ENCODE results near the gene CXorf38.

CXorf38 gene

GRCh38 chrX:40652664-40653063 lies 5.3 kb upstream of the CXorf38 start:
- DNase-seq (ENCODE audit: insufficient read length, low spot score) (no peak), FAIRE-seq (no peak)
- no peak for TF ChIP-seq POLR2A (IDR thresholded peaks at IDR 0.05; ENCODE audit: low read depth, low read length)

DNA sequence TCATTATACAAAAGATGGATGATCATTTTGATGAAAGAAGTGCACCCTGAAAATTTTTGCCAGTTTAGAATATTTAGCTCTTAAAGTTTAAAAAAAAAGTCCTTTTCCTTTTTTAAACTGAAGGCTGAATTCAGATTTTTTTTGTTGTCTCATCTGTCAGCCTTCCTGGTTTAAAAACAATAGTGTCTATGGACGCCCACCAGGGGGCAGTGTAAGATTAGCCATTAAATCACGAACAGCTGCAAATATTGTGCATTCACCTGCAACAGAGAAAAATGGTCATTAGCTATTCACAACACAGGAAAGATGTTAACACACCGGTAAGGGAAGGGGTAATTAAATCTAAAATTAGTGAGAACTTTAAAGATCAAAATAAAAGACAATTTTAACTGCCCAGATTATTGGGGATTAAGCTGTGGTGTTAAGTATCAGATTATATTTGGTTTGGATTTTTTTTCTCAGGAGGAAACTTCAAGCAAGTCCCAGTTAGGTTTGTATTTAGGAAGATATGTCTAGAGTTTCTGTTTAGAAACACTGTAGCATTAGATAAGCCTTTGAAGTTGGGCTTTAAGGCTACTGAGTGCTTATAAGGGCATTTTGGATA lies 4.4 kb upstream of the CXorf38 start:
- DNase-seq (ENCODE audit: insufficient read length, low spot score), result no peak
- no peak for FAIRE-seq
- TF ChIP-seq POLR2A (IDR thresholded peaks at IDR 0.05; ENCODE audit: low read depth, low read length), result no peak

DNA sequence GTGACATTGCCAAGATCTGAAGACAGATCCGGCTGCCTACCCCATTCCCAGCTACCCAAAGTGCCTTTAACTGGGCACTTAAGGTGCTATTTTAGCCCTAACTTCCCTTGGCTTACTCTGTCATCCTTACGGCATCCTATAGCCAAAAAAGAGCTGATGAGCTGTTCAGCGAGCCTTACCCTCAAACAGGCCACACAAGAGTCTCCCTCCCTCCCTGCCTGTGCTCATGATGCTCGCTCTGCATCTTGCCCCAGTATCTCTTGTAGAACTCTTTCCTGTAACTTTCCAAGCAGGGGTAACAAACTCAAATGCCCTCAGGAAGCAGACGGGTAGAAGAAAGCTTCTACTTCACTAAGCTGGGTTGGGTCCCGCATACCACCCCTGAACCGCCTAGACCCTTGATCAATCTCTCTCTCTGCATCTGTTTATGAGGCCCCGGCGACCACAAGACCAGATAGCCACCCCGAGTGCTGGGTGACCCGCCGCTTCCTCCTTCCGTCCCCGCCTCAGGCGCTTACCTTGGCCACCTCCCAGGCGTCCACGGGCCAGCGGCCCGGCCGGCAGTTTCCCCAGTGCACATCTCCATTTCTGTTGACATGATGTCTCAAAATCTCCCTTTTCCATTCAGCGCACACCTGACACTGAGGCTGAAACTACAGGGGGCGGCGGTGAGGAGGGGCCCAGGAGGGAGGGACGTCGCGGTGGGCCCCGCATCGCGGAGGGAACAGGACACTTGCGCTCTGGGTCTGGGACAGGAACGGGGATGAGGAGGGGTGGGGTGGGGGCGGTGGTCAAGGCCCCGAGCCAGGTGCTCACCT lies 663 bp downstream of the CXorf38 start:
- FAIRE-seq, result no peak
- TF ChIP-seq POLR2A (IDR thresholded peaks at IDR 0.05; ENCODE audit: low read depth, low read length), result no peak
- no peak for DNase-seq (ENCODE audit: insufficient read length, low spot score)

DNA sequence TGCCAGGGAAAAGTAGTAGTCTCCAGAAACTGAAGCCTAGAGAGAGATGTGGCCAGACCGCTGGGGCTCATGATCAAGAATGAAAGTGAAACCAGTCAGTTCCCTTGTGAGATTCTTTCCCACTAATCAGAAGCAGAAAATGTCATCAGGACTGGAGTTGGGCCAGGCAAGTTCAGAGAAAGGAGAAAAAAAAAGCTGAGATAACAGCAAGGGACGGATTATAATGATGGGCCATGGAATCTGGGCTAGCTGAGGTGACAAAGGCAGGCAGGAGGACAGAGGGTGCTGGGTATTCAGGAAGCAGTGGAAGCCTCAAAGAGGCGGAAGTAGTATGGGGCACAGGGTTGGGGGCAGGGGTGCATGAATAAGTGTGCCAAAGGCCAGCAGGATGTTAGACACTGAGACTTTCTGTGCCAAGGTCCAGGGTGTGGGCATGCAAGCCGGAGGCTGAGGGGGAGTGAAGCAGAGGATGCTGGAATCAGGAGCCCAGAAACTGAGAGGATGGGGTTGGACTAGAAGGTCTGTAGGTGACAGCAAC lies 2.5 kb downstream of the CXorf38 start:
- DNase-seq (ENCODE audit: insufficient read length, low spot score) (peak; percentile 6), FAIRE-seq (no peak)

DNA sequence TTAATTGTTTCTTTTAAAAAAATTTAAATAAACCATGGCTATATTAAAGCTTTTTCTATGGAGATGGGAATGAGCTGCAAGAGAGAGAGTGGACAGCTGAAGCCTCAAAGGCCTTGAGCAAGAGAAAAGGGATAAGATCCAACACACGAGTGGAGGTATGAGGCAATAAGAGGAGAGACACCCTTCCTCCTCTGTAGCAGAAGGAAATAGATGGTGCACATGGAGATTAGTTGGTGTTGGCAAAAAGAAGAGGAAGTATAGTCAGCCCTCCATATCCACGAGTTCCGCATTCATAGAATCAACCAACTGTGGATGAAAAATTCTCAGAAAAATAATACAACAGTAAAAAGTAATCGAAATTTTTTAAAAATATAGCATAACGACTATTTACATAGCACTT lies 3.2 kb downstream of the CXorf38 start:
- DNase-seq (ENCODE audit: insufficient read length, low spot score) (no peak), FAIRE-seq (no peak)
- no peak for TF ChIP-seq POLR2A (IDR thresholded peaks at IDR 0.05; ENCODE audit: low read depth, low read length)

More for the DNA sequence above, 2.5 kb downstream of the CXorf38 start:
- TF ChIP-seq POLR2A (IDR thresholded peaks at IDR 0.05; ENCODE audit: low read depth, low read length), result 0 out of 2 replicates have a peak, but pooled peaks have one; percentile 23

DNA sequence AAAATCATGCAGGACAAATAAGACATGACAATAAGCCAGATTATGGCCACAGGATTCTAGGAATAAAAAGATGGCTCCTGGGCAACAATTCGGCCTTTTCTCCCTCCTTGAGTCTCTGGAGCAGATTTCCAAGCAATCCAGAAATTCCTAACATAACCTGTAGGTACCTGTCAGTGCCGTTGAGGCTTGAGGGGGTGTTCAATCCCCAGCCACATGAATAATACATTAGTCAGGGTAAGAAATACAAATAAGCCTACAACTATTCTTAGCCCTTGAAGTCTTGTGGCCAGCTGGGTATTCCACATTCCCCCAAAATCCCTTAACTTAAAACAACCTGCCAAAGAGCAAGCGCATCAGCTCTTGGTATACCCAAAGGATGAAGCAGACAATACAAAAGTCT lies 9.7 kb downstream of the CXorf38 start:
- FAIRE-seq, result no peak
- TF ChIP-seq POLR2A (IDR thresholded peaks at IDR 0.05; ENCODE audit: low read depth, low read length), result no peak
- DNase-seq (ENCODE audit: insufficient read length, low spot score), result no peak

GRCh38 chrX:40632199-40632598 lies 15.2 kb downstream of the CXorf38 start:
- no peak for TF ChIP-seq POLR2A (IDR thresholded peaks at IDR 0.05; ENCODE audit: low read depth, low read length)
- DNase-seq (ENCODE audit: insufficient read length, low spot score), result no peak
- FAIRE-seq, result no peak

GRCh38 chrX:40628506-40628905 lies 18.9 kb downstream of the CXorf38 start:
- DNase-seq (ENCODE audit: insufficient read length, low spot score) (no peak), FAIRE-seq (no peak)
- TF ChIP-seq POLR2A (IDR thresholded peaks at IDR 0.05; ENCODE audit: low read depth, low read length), result no peak

DNA sequence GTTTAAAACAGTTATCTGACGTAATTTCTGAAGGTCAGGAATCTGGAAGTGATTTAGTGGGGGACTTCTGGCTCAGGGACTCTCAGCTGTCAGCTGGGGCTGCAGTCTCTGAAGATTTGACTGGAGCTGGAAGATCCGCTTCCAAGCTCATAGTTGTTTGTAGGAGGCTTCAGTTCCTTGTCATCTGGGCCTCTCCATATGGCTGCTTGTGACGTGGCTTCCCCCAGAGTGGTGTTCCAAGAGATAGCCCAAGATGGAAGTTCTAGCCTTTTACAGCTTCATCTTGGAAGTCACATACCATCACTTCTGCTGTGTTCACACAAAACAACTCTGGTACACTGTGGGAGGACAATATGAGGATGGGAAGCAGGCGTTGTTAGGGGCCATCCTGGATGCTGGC lies 22.1 kb downstream of the CXorf38 start:
- no peak for TF ChIP-seq POLR2A (IDR thresholded peaks at IDR 0.05; ENCODE audit: low read depth, low read length)
- FAIRE-seq (no peak), DNase-seq (ENCODE audit: insufficient read length, low spot score) (no peak)

DNA sequence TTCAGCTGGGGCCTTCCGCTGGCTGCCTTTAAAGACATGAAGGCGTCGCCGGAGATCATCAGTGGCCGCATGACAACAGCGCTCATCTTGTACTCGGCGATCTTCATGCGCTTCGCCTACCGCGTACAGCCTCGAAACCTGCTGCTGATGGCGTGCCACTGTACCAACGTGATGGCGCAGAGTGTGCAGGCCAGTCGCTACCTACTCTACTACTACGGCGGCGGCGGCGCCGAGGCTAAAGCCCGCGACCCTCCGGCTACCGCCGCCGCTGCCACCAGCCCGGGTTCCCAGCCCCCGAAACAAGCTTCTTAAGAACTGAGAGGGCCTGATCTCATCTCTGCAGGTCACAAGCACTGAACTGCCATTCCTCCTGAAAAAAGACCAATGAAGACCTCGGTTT lies 23.7 kb downstream of the CXorf38 start:
- DNase-seq (ENCODE audit: insufficient read length, low spot score) (no peak), FAIRE-seq (no peak)
- no peak for TF ChIP-seq POLR2A (IDR thresholded peaks at IDR 0.05; ENCODE audit: low read depth, low read length)

DNA sequence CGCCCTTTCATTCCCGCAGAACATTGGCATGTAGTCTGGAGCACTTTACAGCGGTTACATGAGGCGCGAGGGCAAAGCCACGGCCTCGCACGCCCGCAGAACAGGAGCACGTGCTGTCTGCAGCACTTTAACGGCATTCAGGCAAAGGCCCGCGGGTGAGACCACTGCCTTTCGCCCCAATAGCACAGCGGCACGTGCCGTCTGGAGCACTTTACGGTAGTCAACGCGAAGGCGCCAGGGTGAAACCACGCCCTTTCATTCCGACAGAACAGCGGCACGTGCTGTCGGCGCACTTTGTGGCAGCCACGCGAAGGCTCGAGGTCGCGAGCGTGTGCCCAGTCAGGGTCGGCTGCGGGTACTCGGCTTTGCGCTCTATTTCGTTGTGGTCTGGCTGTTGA lies 24.2 kb downstream of the CXorf38 start, which contains the start of gene MPC1L:
Gene MPC1L, plus strand, starts transcription at position 290 of the 398 bp plus-strand sequence. CDS start 138 bp downstream, outside the sequence.
- FAIRE-seq, result no peak
- no peak for DNase-seq (ENCODE audit: insufficient read length, low spot score)
- no peak for TF ChIP-seq POLR2A (IDR thresholded peaks at IDR 0.05; ENCODE audit: low read depth, low read length)

DNA sequence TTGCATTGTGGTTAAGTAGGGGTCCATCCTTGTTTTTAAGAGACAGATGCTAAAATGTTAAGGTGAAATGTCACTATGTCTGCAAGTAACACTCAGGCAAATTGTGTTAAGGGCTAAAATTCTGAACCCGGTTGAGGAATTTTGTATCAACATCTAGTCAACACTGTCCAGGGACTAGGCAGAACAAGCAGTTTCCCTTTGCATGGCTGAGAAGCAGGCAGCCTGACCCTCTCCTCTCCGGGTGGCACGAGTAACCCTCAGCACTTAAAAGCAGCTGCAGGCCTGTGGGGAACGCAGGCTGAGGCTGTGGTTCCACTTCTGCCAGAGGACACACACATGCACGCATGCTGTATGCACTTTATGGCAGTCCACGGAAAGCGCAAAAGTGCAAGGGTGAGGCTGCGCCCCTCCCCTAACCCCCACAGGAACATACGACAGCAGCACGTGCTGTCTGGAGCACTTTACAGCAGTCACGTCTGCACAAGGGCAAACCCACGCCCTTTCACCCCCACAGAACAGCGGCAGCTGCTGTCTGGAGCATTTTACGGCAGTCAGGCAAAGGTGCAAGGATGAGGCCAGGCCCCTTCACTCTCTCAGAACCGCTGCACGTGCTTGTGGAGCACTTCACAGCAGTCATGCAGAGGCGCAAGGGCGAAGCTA lies 24.8 kb downstream of the CXorf38 start:
- FAIRE-seq (no peak), DNase-seq (ENCODE audit: insufficient read length, low spot score) (no peak)
- TF ChIP-seq POLR2A (IDR thresholded peaks at IDR 0.05; ENCODE audit: low read depth, low read length), result no peak

DNA sequence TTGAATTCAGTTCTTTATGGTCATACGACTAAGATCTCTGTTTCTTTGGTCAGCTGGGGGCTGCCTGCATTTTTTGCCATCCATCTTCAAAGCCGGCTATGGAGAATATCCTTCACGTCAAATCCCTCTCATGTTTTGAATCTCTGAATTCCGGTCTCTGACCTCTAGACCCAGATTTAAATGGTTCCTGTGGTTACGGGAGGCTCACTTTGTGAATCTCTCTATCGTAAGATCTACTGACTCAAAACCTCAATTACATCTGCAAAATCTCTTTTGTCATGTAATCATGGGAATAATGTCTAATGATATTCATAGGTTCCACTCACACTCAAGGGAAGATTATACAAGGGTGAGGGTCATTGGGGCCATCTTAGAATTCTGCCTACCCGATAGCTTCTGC lies 29.8 kb downstream of the CXorf38 start:
- DNase-seq (ENCODE audit: insufficient read length, low spot score) (no peak), FAIRE-seq (no peak)
- no peak for TF ChIP-seq POLR2A (IDR thresholded peaks at IDR 0.05; ENCODE audit: low read depth, low read length)

GRCh38 chrX:40615976-40616375 lies 31.4 kb downstream of the CXorf38 start:
- no peak for DNase-seq (ENCODE audit: insufficient read length, low spot score)
- FAIRE-seq, result no peak
- TF ChIP-seq POLR2A (IDR thresholded peaks at IDR 0.05; ENCODE audit: low read depth, low read length), result no peak

All from H54 (cell line).